GM12865 (cell line): ENCODE results near the gene NFKBIZ.

Experiments used
- DNase-seq: peaks from one replicate; pipeline ENCODE4 v3.0.0; 2010; ENCODE audit warnings: low read depth
- H3K4me3 ChIP-seq: 2 replicates; pipeline ENCODE4 v1.5.1; 2011; ENCODE audit warnings: mild to moderate bottlenecking, low read depth, low read length, control low read depth
- CTCF ChIP-seq: IDR thresholded peaks from 2 replicates; pipeline ENCODE4 v1.5.1; 2011; ENCODE audit warnings: low read length, control low read depth, low read depth, inconsistent platforms; ENCODE audit not compliant: insufficient read depth; ENCODE audit errors: missing control alignments

NFKBIZ gene

GRCh38 chr3:101842245-101842934, 6.9 kb upstream of the NFKBIZ start:
- no peak for DNase-seq
- TF ChIP-seq CTCF, result no peak
- no peak overlapping the region for H3K4me3 ChIP-seq

GRCh38 chr3:101842935-101843330, 6.4 kb upstream of the NFKBIZ start:
- no peak overlapping the region for H3K4me3 ChIP-seq
- DNase-seq, result no peak
- TF ChIP-seq CTCF, result no peak

GRCh38 chr3:101845425-101845824, 3.9 kb upstream of the NFKBIZ start:
- TF ChIP-seq CTCF, result no peak
- no peak for DNase-seq

GRCh38 chr3:101846709-101847108, 2.6 kb upstream of the NFKBIZ start:
- H3K4me3 ChIP-seq, result no peak overlapping the region
- no peak for DNase-seq
- TF ChIP-seq CTCF, result no peak

More at GRCh38 chr3:101845425-101845824, 3.9 kb upstream of the NFKBIZ start:
- H3K4me3 ChIP-seq, result no peak overlapping the region

DNA sequence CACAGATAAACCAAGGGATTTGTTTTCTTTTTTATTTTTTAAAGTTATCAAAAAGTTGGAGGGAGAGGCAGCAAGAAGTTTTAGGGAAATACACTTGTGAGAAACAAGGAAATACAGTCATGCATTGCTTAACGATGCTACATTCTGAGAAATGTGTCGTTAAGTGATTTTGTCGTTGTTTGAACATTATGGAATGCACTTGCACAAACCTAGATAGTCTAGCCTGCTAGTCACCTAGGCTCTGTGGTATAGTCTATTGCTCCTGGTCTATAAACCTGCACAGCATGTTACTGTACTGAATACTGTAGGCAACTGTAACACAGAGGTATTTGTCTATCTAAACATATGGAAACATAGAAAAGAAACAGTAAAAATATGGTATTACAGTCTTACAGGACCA, 2.0 kb upstream of the NFKBIZ start:
- DNase-seq, result no peak
- H3K4me3 ChIP-seq, result no peak overlapping the region
- no peak for TF ChIP-seq CTCF

- no peak for DNase-seq
- no peak for TF ChIP-seq CTCF
- H3K4me3 ChIP-seq, result peak overlapping the region; percentile 91
Observed at GRCh38 chr3:101848326-101848725, 988 bp upstream of the NFKBIZ start.

GRCh38 chr3:101849714-101850245, 466 bp downstream of the NFKBIZ start:
- no peak for TF ChIP-seq CTCF
- DNase-seq, result peak; percentile 66

More at GRCh38 chr3:101849714-101850245, 466 bp downstream of the NFKBIZ start:
- peak overlapping the region; percentile 91 for H3K4me3 ChIP-seq
